PFSK-1 (cell line): ENCODE results near the gene DOCK4.

ENCODE experiments used
- FOXP2 ChIP-seq: optimal IDR thresholded peaks from 2 replicates; pipeline ENCODE3; 2011; ENCODE audit warnings: borderline replicate concordance, control low read depth, inconsistent platforms; ENCODE audit not compliant: insufficient read depth; ENCODE audit errors: extremely low read length, extremely low read depth
- POLR2AphosphoS5 ChIP-seq: IDR thresholded peaks from 2 replicates; pipeline ENCODE4 v1.6.1; 2012; ENCODE audit warnings: low read depth, mild to moderate bottlenecking, control low read depth, low read length, moderate library complexity
- SIN3A ChIP-seq: IDR thresholded peaks from 2 replicates; pipeline ENCODE4 v1.6.1; 2012; ENCODE audit warnings: mild to moderate bottlenecking, low read length, moderate library complexity, borderline replicate concordance; ENCODE audit not compliant: insufficient read depth
- TAF1 ChIP-seq: IDR thresholded peaks from 2 replicates; pipeline ENCODE4 v1.6.1; 2012; ENCODE audit warnings: low read length, control low read depth, borderline replicate concordance; ENCODE audit not compliant: insufficient read depth
- TF ChIP-seq, protein P1 (sequence below), 2 experiments: IDR thresholded peaks; 2 replicates each; pipeline versions ENCODE4 v1.6.1 to v1.8.0; 2011 to 2012; ENCODE audit warnings: low read depth in 2 of 2, low read length in 2 of 2, control low read depth in 1 of 2, inconsistent platforms in 1 of 2, mild to moderate bottlenecking in 1 of 2, moderate library complexity in 1 of 2; ENCODE audit not compliant: insufficient read depth in 1 of 2

DNA sequence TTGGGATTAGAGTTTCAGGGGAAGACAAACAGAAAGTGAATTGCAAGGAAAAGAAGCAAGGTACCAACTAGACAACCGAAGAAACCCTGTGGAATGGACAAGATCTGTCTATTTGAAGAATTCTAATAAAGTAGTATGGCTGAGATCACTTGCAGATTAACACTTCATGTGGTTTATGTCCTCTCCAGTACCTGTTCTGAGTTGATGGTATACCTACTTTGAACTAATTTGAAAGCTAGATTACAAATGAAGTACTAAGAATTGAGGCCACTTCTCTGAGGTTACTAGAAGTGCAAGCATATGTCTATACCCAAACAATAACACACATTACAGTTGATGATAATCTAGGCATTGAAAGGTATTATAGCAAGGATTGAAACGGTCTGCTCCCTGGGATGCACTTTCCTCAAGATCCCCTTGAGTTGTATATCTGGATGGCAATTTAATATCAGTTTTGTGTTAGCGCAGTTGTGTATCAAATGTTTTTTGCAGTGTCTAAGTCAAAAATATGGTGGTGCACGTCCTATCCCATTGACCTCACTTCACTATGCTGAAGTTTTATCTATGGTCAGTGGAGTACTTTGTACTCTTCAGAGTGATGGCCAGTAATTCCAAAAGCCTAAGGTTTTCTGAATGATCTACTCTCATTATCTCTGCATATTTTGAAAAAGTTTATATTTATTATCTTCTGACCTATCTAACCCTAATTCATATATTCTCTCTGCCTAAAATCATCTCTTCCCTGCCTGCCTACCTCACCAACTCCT is 26.2 kb upstream of the DOCK4 start:
- TF ChIP-seq, protein P1, sequence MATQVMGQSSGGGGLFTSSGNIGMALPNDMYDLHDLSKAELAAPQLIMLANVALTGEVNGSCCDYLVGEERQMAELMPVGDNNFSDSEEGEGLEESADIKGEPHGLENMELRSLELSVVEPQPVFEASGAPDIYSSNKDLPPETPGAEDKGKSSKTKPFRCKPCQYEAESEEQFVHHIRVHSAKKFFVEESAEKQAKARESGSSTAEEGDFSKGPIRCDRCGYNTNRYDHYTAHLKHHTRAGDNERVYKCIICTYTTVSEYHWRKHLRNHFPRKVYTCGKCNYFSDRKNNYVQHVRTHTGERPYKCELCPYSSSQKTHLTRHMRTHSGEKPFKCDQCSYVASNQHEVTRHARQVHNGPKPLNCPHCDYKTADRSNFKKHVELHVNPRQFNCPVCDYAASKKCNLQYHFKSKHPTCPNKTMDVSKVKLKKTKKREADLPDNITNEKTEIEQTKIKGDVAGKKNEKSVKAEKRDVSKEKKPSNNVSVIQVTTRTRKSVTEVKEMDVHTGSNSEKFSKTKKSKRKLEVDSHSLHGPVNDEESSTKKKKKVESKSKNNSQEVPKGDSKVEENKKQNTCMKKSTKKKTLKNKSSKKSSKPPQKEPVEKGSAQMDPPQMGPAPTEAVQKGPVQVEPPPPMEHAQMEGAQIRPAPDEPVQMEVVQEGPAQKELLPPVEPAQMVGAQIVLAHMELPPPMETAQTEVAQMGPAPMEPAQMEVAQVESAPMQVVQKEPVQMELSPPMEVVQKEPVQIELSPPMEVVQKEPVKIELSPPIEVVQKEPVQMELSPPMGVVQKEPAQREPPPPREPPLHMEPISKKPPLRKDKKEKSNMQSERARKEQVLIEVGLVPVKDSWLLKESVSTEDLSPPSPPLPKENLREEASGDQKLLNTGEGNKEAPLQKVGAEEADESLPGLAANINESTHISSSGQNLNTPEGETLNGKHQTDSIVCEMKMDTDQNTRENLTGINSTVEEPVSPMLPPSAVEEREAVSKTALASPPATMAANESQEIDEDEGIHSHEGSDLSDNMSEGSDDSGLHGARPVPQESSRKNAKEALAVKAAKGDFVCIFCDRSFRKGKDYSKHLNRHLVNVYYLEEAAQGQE (IDR thresholded peaks at IDR 0.05; ENCODE audit: insufficient read depth in 1 of 2, low read depth in 2 of 2, low read length in 2 of 2): no peak
- no peak for TF ChIP-seq SIN3A
- no peak for TF ChIP-seq POLR2AphosphoS5
- TF ChIP-seq TAF1: no peak
- no peak for TF ChIP-seq FOXP2
